Osteoblast (primary cell): ENCODE measurements around the gene RAMP1. TPM values are rescaled to one million over a fixed set of nuclear protein-coding genes. Genes with fewer than 3 reads are reported as not detected.

Source experiments
- DNase-seq: peaks from one replicate; pipeline ENCODE4 v3.0.0; 2011; ENCODE audit warnings: low spot score, mixed read lengths; ENCODE audit not compliant: insufficient read length; ENCODE audit errors: missing footprints
- H2AFZ ChIP-seq: 2 replicates; pipeline ENCODE4 v1.6.0; 2011; ENCODE audit warnings: mild to moderate bottlenecking, low read length
- H3K27ac ChIP-seq: 2 replicates; pipeline ENCODE4 v1.5.1; 2011; ENCODE audit warnings: mild to moderate bottlenecking, low read depth, low read length, moderate library complexity
- H3K27me3 ChIP-seq: 2 replicates; pipeline ENCODE4 v1.6.0; 2012; ENCODE audit warnings: mild to moderate bottlenecking, control low read depth, inconsistent platforms, low read length, moderate library complexity; ENCODE audit not compliant: insufficient read depth
- H3K36me3 ChIP-seq: 2 replicates; pipeline ENCODE4 v1.5.1; 2011; ENCODE audit warnings: mild to moderate bottlenecking, low read length, control low read depth, moderate library complexity; ENCODE audit not compliant: insufficient read depth
- H3K4me1 ChIP-seq: 2 replicates; pipeline ENCODE4 v1.5.1; 2011; ENCODE audit warnings: mild to moderate bottlenecking, low read length, control low read depth, moderate library complexity; ENCODE audit not compliant: insufficient read depth
- H3K4me2 ChIP-seq: 2 replicates; pipeline ENCODE4 v1.6.0; 2011; ENCODE audit warnings: mild to moderate bottlenecking, low read length; ENCODE audit not compliant: insufficient read depth
- H3K4me3 ChIP-seq: fragments of 200-600 bp; sonication (generic); 3 replicates; pipeline ENCODE4 v1.5.1; 2012; ENCODE audit warnings: mild to moderate bottlenecking, low read length, inconsistent platforms; ENCODE audit not compliant: insufficient read depth
- H3K79me2 ChIP-seq: 2 replicates; pipeline ENCODE4 v1.6.0; 2012; ENCODE audit warnings: mild to moderate bottlenecking, low read length, control low read depth, inconsistent platforms; ENCODE audit not compliant: insufficient read depth
- H3K9me3 ChIP-seq: 2 replicates; pipeline ENCODE4 v1.5.1; 2011; ENCODE audit warnings: low read depth, low read length, control low read depth
- H4K20me1 ChIP-seq: 2 replicates; pipeline ENCODE4 v1.6.0; 2012; ENCODE audit warnings: mild to moderate bottlenecking, low read length, control low read depth; ENCODE audit not compliant: insufficient read depth
- total RNA-seq: library from RNA; depleted of rRNA; stranded (reverse); fragments of >200 nt; gene quantifications from 2 replicates; pipeline ENCODE4 v1.2.3, GENCODE V29; 2012
- TF ChIP-seq, protein P1 (sequence below): IDR thresholded peaks from 2 replicates; pipeline ENCODE4 v1.5.1; 2011; ENCODE audit warnings: mild to moderate bottlenecking, low read depth, low read length, moderate library complexity; ENCODE audit errors: extremely low read depth

RAMP1 gene
- total RNA-seq, 1 donor = 1.8 TPM

GRCh38 chr2:237911363-237912017, 52.1 kb downstream of the RAMP1 start:
- no peak overlapping the region for H3K27ac ChIP-seq
- TF ChIP-seq, protein P1, sequence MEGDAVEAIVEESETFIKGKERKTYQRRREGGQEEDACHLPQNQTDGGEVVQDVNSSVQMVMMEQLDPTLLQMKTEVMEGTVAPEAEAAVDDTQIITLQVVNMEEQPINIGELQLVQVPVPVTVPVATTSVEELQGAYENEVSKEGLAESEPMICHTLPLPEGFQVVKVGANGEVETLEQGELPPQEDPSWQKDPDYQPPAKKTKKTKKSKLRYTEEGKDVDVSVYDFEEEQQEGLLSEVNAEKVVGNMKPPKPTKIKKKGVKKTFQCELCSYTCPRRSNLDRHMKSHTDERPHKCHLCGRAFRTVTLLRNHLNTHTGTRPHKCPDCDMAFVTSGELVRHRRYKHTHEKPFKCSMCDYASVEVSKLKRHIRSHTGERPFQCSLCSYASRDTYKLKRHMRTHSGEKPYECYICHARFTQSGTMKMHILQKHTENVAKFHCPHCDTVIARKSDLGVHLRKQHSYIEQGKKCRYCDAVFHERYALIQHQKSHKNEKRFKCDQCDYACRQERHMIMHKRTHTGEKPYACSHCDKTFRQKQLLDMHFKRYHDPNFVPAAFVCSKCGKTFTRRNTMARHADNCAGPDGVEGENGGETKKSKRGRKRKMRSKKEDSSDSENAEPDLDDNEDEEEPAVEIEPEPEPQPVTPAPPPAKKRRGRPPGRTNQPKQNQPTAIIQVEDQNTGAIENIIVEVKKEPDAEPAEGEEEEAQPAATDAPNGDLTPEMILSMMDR = no peak
- no peaks in the 10 kb centered on the region for H3K36me3 ChIP-seq
- DNase-seq = no peak
- H2AFZ ChIP-seq = no peak overlapping the region
- H3K27me3 ChIP-seq = no peaks in the 10 kb centered on the region
- no peaks in the 10 kb centered on the region for H3K79me2 ChIP-seq
- no peak overlapping the region for H3K4me3 ChIP-seq
- no peak overlapping the region for H3K4me2 ChIP-seq
- H4K20me1 ChIP-seq = no peaks in the 10 kb centered on the region
- H3K9me3 ChIP-seq = peaks cover 2% of the 10 kb centered on the region
- H3K4me1 ChIP-seq = no peaks in the 10 kb centered on the region

DNA sequence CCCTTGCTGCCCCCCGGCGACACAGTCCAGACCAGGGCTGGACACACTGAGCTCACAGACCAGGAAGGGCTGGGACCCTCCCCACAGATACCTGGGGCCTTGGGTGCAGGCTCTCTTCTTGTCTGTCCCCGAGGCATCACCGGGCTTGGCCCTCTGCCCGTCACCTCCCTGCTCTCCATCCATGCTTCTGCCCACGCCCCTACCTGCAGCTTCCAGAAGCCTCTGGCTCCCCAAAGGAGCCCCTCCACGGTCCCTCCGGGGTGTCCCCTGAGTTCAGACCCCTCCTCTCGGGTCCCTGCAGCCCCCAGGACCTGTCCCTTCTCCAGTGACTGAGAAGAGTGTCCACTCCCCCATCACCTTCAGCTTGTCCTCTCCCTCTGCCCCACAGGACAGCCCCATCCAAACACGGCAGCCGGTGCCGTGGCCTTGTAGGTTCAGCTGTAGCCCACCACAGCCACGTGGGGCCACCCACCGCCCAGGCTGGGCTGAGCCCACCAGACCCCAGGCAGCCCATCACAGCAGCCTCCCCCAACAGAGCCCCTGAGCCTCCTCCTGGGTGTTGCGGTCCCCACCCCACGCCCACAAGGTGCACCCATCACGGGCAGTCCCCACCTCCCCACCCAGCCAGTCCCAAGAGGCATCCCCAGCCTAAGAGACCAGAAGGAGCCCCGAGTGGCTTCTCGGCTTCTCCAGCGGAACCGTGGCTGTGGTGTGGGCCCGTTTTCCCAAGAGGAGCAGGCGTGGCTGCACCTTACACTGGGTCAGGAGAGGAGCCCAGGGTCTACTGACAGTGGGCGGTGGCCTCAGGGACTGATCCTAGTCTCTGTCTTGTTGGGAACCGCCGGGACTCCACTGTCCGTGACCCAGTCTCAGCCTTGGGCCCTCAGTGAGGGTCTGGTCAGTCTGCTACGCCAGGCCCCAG, 53.1 kb downstream of the RAMP1 start:
- no peak for DNase-seq
- Histone ChIP-seq H3K4me2 (no peak overlapping the region), H3K27me3 (no peaks in the 10 kb centered on the region), H4K20me1 (no peaks in the 10 kb centered on the region), H3K4me1 (no peaks in the 10 kb centered on the region), H3K36me3 (no peaks in the 10 kb centered on the region), H3K4me3 (no peak overlapping the region), H2AFZ (no peak overlapping the region), H3K9me3 (peaks cover 2% of the 10 kb centered on the region), H3K79me2 (no peaks in the 10 kb centered on the region), H3K27ac (no peak overlapping the region)
- TF ChIP-seq, protein P1 = no peak

GRCh38 chr2:237913193-237913917, 53.9 kb downstream of the RAMP1 start:
- TF ChIP-seq, protein P1 = no peak
- Histone ChIP-seq H3K9me3 (no peaks in the 10 kb centered on the region), H2AFZ (no peak overlapping the region), H3K79me2 (no peaks in the 10 kb centered on the region), H3K4me1 (no peaks in the 10 kb centered on the region), H3K4me3 (no peak overlapping the region), H3K27ac (no peak overlapping the region), H3K27me3 (no peaks in the 10 kb centered on the region), H3K4me2 (no peak overlapping the region), H3K36me3 (no peaks in the 10 kb centered on the region), H4K20me1 (no peaks in the 10 kb centered on the region)
- DNase-seq = no peak
